ENCODE data around the gene AGO4.
"Not testable (repeated sequence)": the region's sequence is repeated elsewhere in the genome, so short reads cannot be mapped to it uniquely, and the experiment has no call there.

The AGO4 gene

GRCh38 chr1:35807614-35808449 lies at the start of gene AGO4:
TSS of gene AGO4 (plus strand) at chr1:35808016. CDS start at chr1:35808417, 401 bp downstream.
- DNase-seq = peak; percentile 33 to 43
- peak; percentile 76 for ATAC-seq
- H3K27me3 Mint-ChIP-seq = peaks cover 5% of the 10 kb centered on the region
- peak within 1 kb of the TSS; percentile 94 to 96 for H3K27ac Mint-ChIP-seq
- no peaks in the 10 kb centered on the region for H3K9me3 Mint-ChIP-seq
- peaks cover 26% of the 10 kb centered on the region for H3K4me1 Mint-ChIP-seq
- peak within 1 kb of the TSS; percentile 88 to 90 for H3K4me3 Mint-ChIP-seq

- Mint-ChIP-seq H3K27ac (no peak overlapping the region), H3K4me3 (no peak overlapping the region), H3K4me1 (peaks cover 8% of the 10 kb centered on the region), H3K27me3 (no peaks in the 10 kb centered on the region), H3K9me3 (no peaks in the 10 kb centered on the region)
- ATAC-seq (no peak), DNase-seq (no peak)
These were observed 45.7 kb upstream of the AGO4 start for GRCh38 chr1:35762141-35762540.

GRCh38 chr1:35763201-35763600 lies 44.6 kb upstream of the AGO4 start:
- H3K27ac Mint-ChIP-seq = no peak overlapping the region
- H3K27me3 Mint-ChIP-seq = no peaks in the 10 kb centered on the region
- no peak for DNase-seq
- H3K4me3 Mint-ChIP-seq = no peak overlapping the region
- ATAC-seq = no peak
- no peaks in the 10 kb centered on the region for H3K9me3 Mint-ChIP-seq
- peaks cover 8% of the 10 kb centered on the region for H3K4me1 Mint-ChIP-seq

DNA sequence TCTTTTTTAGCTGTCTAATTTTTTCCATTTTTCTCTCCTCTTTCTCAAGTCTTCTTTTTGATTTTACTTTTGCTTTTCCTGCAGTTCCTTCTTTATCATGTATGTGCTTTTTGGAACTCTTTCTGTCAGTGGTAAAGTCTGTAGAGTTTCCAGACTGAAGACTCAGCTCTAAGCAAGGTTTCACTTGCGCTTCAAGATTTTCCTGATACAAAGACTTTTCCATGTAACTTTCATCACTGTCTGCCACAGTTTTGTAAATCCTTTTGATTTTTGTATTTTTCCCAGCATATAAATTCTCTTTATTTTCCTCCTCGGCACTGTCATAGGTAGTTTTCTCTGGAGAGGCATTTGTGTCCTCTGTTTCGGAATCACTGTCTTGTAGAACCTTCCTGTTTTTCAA lies 43.5 kb upstream of the AGO4 start:
- Mint-ChIP-seq H3K4me1 (peaks cover 13% of the 10 kb centered on the region), H3K4me3 (no peak overlapping the region), H3K27me3 (no peaks in the 10 kb centered on the region), H3K27ac (no peak overlapping the region), H3K9me3 (no peaks in the 10 kb centered on the region)
- ATAC-seq = no peak
- no peak for DNase-seq

- no peak for ATAC-seq
- Mint-ChIP-seq H3K27me3 (no peaks in the 10 kb centered on the region), H3K9me3 (no peaks in the 10 kb centered on the region), H3K27ac (peak overlapping the region; percentile 61 to 91), H3K4me3 (peak overlapping the region; percentile 84 to 96), H3K4me1 (peaks cover 16% of the 10 kb centered on the region)
- no peak for DNase-seq
These were observed 39.2 kb upstream of the AGO4 start for GRCh38 chr1:35768350-35769187.

- Mint-ChIP-seq H3K9me3 (no peaks in the 10 kb centered on the region), H3K4me3 (peak overlapping the region; percentile 96), H3K4me1 (peaks cover 16% of the 10 kb centered on the region), H3K27me3 (no peaks in the 10 kb centered on the region), H3K27ac (peak overlapping the region; percentile 61 to 91)
- DNase-seq (peak; percentile 86 to 88), ATAC-seq (peak; percentile 90)
These were observed 38.5 kb upstream of the AGO4 start for GRCh38 chr1:35769188-35769758.

- DNase-seq (no peak), ATAC-seq (no peak)
- Mint-ChIP-seq H3K4me1 (peaks cover 12% of the 10 kb centered on the region), H3K27ac (no peak overlapping the region), H3K9me3 (no peaks in the 10 kb centered on the region), H3K4me3 (no peak overlapping the region), H3K27me3 (no peaks in the 10 kb centered on the region)
These were observed 34.1 kb upstream of the AGO4 start for GRCh38 chr1:35773711-35774110.

DNA sequence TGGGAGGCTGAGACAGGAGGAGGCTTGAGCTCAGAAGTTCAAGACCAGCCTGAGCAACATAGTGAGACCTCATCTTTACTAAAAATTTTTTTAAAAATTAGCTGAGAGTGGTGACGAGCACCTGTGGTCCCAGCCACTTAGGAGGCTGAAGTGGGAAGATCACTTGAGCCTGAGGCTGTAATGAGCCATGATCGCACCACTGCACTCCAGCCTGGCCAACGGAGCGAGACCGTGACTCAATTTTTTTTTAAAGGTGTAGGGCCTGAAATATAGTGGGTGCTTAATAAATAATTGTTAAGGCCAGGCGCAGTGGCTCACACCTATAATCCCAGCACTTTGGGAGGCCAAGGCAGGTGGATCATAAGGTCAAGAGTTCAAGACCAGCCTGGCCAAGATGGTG lies 31.6 kb upstream of the AGO4 start:
- not testable (repeated sequence) for H3K4me3 Mint-ChIP-seq, H3K4me1 Mint-ChIP-seq, ATAC-seq

GRCh38 chr1:35777109-35777508 lies 30.7 kb upstream of the AGO4 start:
- no peaks in the 10 kb centered on the region for H3K27me3 Mint-ChIP-seq
- DNase-seq = no peak
- H3K4me3 Mint-ChIP-seq = no peak overlapping the region
- no peak overlapping the region for H3K27ac Mint-ChIP-seq
- no peaks in the 10 kb centered on the region for H3K4me1 Mint-ChIP-seq
- H3K9me3 Mint-ChIP-seq = no peaks in the 10 kb centered on the region
- ATAC-seq = no peak

More for the DNA sequence above, 31.6 kb upstream of the AGO4 start:
- not testable (repeated sequence) for H3K9me3 Mint-ChIP-seq, DNase-seq, H3K27ac Mint-ChIP-seq, H3K27me3 Mint-ChIP-seq

GRCh38 chr1:35783055-35783583 lies 24.7 kb upstream of the AGO4 start:
- no peaks in the 10 kb centered on the region for H3K4me1 Mint-ChIP-seq
- no peak for DNase-seq
- no peaks in the 10 kb centered on the region for H3K9me3 Mint-ChIP-seq
- no peak overlapping the region for H3K27ac Mint-ChIP-seq
- H3K27me3 Mint-ChIP-seq = no peaks in the 10 kb centered on the region
- H3K4me3 Mint-ChIP-seq = no peak overlapping the region
- ATAC-seq = no peak

DNA sequence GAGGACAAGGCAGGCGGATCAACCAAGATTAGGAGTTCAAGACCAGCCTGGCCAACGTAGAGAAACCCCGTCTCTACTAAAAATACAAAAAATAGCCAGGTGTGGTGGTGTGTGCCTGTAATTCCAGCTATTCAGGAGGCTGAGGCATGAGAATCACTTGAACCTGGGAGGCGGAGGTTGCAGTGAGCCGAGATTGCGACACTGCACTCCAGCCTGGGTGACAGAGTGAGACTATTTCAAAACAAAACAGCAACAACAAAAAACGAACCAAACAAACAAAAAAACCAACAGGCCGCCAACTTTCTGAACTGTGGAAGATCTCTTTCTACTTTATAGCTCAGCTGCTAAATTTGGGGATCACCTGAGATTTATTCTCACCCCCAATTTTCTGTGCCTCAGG lies 23.5 kb upstream of the AGO4 start:
- not testable (repeated sequence) for DNase-seq, H3K4me1 Mint-ChIP-seq, H3K4me3 Mint-ChIP-seq, H3K27me3 Mint-ChIP-seq, H3K27ac Mint-ChIP-seq, ATAC-seq, H3K9me3 Mint-ChIP-seq

GRCh38 chr1:35788139-35788538 lies 19.7 kb upstream of the AGO4 start:
- Mint-ChIP-seq H3K27ac (peak overlapping the region in 1 of 2 donors; percentile 14), H3K27me3 (no peaks in the 10 kb centered on the region), H3K9me3 (no peaks in the 10 kb centered on the region), H3K4me1 (no peaks in the 10 kb centered on the region), H3K4me3 (no peak overlapping the region)
- ATAC-seq (no peak), DNase-seq (no peak)

- ATAC-seq (no peak), DNase-seq (no peak)
- no peak overlapping the region for H3K4me3 Mint-ChIP-seq
- H3K27me3 Mint-ChIP-seq = no peaks in the 10 kb centered on the region
- H3K27ac Mint-ChIP-seq = no peak overlapping the region
- no peaks in the 10 kb centered on the region for H3K9me3 Mint-ChIP-seq
- H3K4me1 Mint-ChIP-seq = no peaks in the 10 kb centered on the region
These were observed 17.1 kb upstream of the AGO4 start for GRCh38 chr1:35790670-35791069.

GRCh38 chr1:35795295-35795694 lies 12.5 kb upstream of the AGO4 start:
- no peaks in the 10 kb centered on the region for H3K4me1 Mint-ChIP-seq
- DNase-seq (no peak), ATAC-seq (no peak)
- no peak overlapping the region for H3K4me3 Mint-ChIP-seq
- H3K9me3 Mint-ChIP-seq = no peaks in the 10 kb centered on the region
- no peaks in the 10 kb centered on the region for H3K27me3 Mint-ChIP-seq
- H3K27ac Mint-ChIP-seq = no peak overlapping the region

DNA sequence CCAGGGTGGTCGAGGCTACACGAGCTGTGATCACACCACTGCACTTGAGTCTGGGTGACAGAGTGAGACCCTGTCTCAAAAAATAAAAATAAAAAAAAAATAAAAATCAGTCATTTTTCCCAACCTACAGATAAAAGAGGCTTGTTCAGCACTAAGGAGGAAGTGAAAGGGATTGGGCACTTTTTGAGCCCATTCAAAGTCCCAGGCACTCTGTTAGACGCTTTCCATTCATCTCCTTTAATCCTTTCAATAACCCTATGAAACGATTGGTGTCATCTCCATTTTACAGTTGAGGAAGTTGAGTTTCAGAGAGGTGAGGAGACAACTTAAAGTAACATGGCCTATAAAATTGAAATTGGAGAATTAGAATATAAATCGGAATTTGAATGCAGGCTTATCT lies 10.4 kb upstream of the AGO4 start:
- Mint-ChIP-seq H3K4me3 (no peak overlapping the region), H3K9me3 (no peaks in the 10 kb centered on the region), H3K27ac (no peak overlapping the region), H3K27me3 (no peaks in the 10 kb centered on the region), H3K4me1 (no peaks in the 10 kb centered on the region)
- no peak for ATAC-seq
- no peak for DNase-seq

DNA sequence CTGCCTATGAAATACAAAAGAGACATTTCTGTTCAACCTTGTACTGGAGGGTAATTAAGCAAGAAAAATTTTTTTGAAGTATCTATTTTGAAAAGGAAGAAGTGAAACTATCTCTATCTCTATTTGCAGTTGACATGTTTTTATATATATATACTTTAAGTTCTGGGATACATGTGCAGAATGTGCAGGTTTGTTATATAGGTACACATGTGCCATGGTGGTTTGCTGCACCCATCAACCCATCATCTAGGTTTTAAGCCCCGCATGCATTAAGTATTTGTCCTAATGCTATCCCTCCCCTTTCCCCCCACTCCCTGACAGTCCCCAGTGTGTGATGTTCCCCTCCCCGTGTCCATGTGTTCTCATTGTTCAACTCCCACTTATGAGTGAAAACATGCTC lies 9.8 kb upstream of the AGO4 start:
- not testable (repeated sequence) for H3K27me3 Mint-ChIP-seq, DNase-seq, H3K27ac Mint-ChIP-seq, H3K9me3 Mint-ChIP-seq, ATAC-seq, H3K4me3 Mint-ChIP-seq, H3K4me1 Mint-ChIP-seq
